Neural progenitor cell (in vitro differentiated cells): Measurements from ENCODE around the gene DLG2. TPM values are rescaled to one million over a fixed set of nuclear protein-coding genes. Genes with fewer than 3 reads are reported as not detected.

ENCODE experiments used
- DNase-seq: peaks from one replicate; pipeline ENCODE4 v3.0.0-alpha.2; 2016; ENCODE audit warnings: low spot score
- H2AFZ ChIP-seq: fragments of 200-600 bp; sonication (generic); replicated peaks from 2 replicates; pipeline ENCODE4 v1.6.1; 2016; ENCODE audit warnings: antibody characterized with exemption
- H3F3A ChIP-seq: fragments of 200-600 bp; sonication (generic); 2 replicates; pipeline ENCODE4 v1.6.1; 2016; ENCODE audit warnings: antibody characterized with exemption, low read depth
- H3K27ac ChIP-seq: fragments of 200-600 bp; sonication (generic); 2 replicates; pipeline ENCODE4 v1.5.1; 2016; ENCODE audit warnings: mild to moderate bottlenecking
- H3K27me3 ChIP-seq: fragments of 200-600 bp; sonication (generic); 2 replicates; pipeline ENCODE4 v1.6.1; 2016; ENCODE audit warnings: mild to moderate bottlenecking, moderate library complexity
- H3K36me3 ChIP-seq: fragments of 200-600 bp; sonication (generic); 2 replicates; pipeline ENCODE4 v1.5.1; 2016
- H3K4me1 ChIP-seq: fragments of 200-600 bp; sonication (generic); 2 replicates; pipeline ENCODE4 v1.6.1; 2016; ENCODE audit warnings: mixed run types
- H3K4me2 ChIP-seq: fragments of 200-600 bp; sonication (generic); 2 replicates; pipeline ENCODE4 v1.6.1; 2016
- H3K4me3 ChIP-seq: fragments of 200-600 bp; sonication (generic); 2 replicates; pipeline ENCODE4 v1.5.1; 2016
- H3K79me2 ChIP-seq: fragments of 200-600 bp; sonication (generic); 2 replicates; pipeline ENCODE4 v1.6.1; 2016; ENCODE audit warnings: low read depth
- H3K9ac ChIP-seq: fragments of 200-600 bp; sonication (generic); 2 replicates; pipeline ENCODE4 v1.6.1; 2016
- H3K9me3 ChIP-seq: fragments of 200-600 bp; sonication (generic); 2 replicates; pipeline ENCODE4 v1.5.1; 2016; ENCODE audit warnings: low read depth
- H4K20me1 ChIP-seq: fragments of 200-600 bp; sonication (generic); 2 replicates; pipeline ENCODE4 v1.6.1; 2016; ENCODE audit warnings: low read depth
- H3K27ac Mint-ChIP-seq: 3 replicates; pipeline ENCODE4 v1.8.0; 2021; ENCODE audit warnings: mixed read lengths
- H3K27me3 Mint-ChIP-seq: 2 replicates; pipeline ENCODE4 v1.8.0; 2022; ENCODE audit warnings: low read depth, mild to moderate bottlenecking, inconsistent platforms, moderate library complexity, mixed read lengths; ENCODE audit not compliant: insufficient read depth
- H3K36me3 Mint-ChIP-seq: 3 replicates; pipeline ENCODE4 v1.8.0; 2021; ENCODE audit warnings: mixed read lengths
- H3K4me1 Mint-ChIP-seq: 3 replicates; pipeline ENCODE4 v1.8.0; 2021; ENCODE audit warnings: mixed read lengths
- H3K4me3 Mint-ChIP-seq: 3 replicates; pipeline ENCODE4 v1.8.0; 2021; ENCODE audit warnings: mild to moderate bottlenecking, moderate library complexity, mixed read lengths
- H3K9me3 Mint-ChIP-seq: 3 replicates; pipeline ENCODE4 v1.8.0; 2020; ENCODE audit warnings: mixed read lengths
- EZH2 ChIP-seq: fragments of 200-600 bp; sonication (generic); IDR thresholded peaks from 2 replicates; pipeline ENCODE4 v1.6.1; 2017; ENCODE audit warnings: antibody characterized with exemption, mild to moderate bottlenecking, moderate library complexity
- EZH2phosphoT487 ChIP-seq: fragments of 200-600 bp; sonication (generic); IDR thresholded peaks from 2 replicates; pipeline ENCODE4 v1.6.1; 2017; ENCODE audit warnings: antibody characterized with exemption
- total RNA-seq: library from RNA; depleted of rRNA; stranded (reverse); fragments of >200 nt; gene quantifications from 2 replicates; pipeline ENCODE4 v1.2.3, GENCODE V29; 2015; ENCODE audit warnings: low replicate concordance
- TF ChIP-seq, protein P1 (sequence below): fragments of 200-600 bp; sonication (generic); IDR thresholded peaks from 2 replicates; pipeline ENCODE4 v1.5.1; 2017; ENCODE audit warnings: antibody characterized with exemption, mild to moderate bottlenecking

DLG2 gene
- total RNA-seq, 1 donor from 2014 or later, result 7.5 TPM

DNA sequence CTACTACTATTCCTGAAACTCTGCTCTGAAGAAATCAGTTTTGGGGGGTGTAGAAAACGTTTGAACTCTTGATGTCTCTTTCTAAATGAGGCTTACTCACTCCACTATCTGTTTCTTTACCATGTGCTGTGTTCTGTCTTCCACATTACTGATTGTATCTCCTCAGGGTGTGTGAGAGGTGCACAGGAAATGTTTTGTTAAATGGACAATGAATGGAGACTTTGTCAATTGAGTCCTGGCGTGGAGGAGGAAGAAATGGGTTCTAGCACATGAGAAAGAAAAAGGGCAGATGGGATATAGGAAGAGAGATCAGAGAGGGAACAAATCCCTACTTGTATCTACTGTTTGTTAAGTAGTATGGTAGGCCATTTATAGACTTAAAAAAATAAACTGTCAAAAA lies 1763.9 kb downstream of the DLG2 start:
- Histone ChIP-seq H4K20me1 (no peaks in the 10 kb centered on the region), H3K4me1 (no peaks in the 10 kb centered on the region), H3K27me3 (no peaks in the 10 kb centered on the region), H3K9me3 (no peaks in the 10 kb centered on the region), H3K79me2 (no peaks in the 10 kb centered on the region), H3K9ac (no peak overlapping the region), H3K36me3 (no peaks in the 10 kb centered on the region), H3K4me3 (no peak overlapping the region), H3K4me2 (no peak overlapping the region), H3F3A (no peaks in the 10 kb centered on the region), H3K27ac (no peak overlapping the region), H2AFZ (no peak overlapping the region)
- TF ChIP-seq, protein P1, sequence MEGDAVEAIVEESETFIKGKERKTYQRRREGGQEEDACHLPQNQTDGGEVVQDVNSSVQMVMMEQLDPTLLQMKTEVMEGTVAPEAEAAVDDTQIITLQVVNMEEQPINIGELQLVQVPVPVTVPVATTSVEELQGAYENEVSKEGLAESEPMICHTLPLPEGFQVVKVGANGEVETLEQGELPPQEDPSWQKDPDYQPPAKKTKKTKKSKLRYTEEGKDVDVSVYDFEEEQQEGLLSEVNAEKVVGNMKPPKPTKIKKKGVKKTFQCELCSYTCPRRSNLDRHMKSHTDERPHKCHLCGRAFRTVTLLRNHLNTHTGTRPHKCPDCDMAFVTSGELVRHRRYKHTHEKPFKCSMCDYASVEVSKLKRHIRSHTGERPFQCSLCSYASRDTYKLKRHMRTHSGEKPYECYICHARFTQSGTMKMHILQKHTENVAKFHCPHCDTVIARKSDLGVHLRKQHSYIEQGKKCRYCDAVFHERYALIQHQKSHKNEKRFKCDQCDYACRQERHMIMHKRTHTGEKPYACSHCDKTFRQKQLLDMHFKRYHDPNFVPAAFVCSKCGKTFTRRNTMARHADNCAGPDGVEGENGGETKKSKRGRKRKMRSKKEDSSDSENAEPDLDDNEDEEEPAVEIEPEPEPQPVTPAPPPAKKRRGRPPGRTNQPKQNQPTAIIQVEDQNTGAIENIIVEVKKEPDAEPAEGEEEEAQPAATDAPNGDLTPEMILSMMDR, result no peak
- TF ChIP-seq EZH2 (no peak), EZH2phosphoT487 (no peak)
- H3K4me3 Mint-ChIP-seq, result no peak overlapping the region
- H3K36me3 Mint-ChIP-seq, result no peaks in the 10 kb centered on the region
- peaks cover 11% of the 10 kb centered on the region for H3K9me3 Mint-ChIP-seq
- H3K4me1 Mint-ChIP-seq, result no peaks in the 10 kb centered on the region
- no peak overlapping the region for H3K27ac Mint-ChIP-seq
- H3K27me3 Mint-ChIP-seq, result peaks cover 4% of the 10 kb centered on the region
- DNase-seq, result no peak

DNA sequence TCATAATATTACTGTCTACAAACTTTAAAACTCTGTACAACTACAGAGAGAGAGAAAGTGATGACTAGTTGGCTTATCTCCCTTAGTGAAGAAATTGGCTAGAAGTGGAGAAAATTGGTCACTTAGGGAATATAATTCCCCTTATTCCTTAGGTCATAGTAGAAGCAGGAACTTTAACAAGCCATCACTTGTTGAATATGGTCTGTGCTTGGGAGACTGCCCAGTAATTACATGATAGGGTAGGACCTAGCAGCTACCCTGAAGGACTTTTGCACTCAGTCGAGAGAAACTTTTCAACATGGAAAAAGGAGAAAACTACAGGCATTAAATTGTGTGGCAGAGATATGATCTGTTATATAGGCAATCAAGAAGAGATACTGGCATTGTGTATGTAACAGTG lies 1764.5 kb downstream of the DLG2 start:
- Histone ChIP-seq H2AFZ (no peak overlapping the region), H3F3A (no peaks in the 10 kb centered on the region), H3K9ac (no peak overlapping the region), H3K4me1 (no peaks in the 10 kb centered on the region), H3K36me3 (no peaks in the 10 kb centered on the region), H3K27me3 (no peaks in the 10 kb centered on the region), H3K4me2 (no peak overlapping the region), H3K9me3 (no peaks in the 10 kb centered on the region), H3K4me3 (no peak overlapping the region), H3K27ac (no peak overlapping the region), H4K20me1 (no peaks in the 10 kb centered on the region), H3K79me2 (no peaks in the 10 kb centered on the region)
- no peaks in the 10 kb centered on the region for H3K4me1 Mint-ChIP-seq
- TF ChIP-seq EZH2phosphoT487 (no peak), EZH2 (no peak)
- TF ChIP-seq, protein P1, result no peak
- H3K4me3 Mint-ChIP-seq, result no peak overlapping the region
- no peaks in the 10 kb centered on the region for H3K36me3 Mint-ChIP-seq
- H3K27ac Mint-ChIP-seq, result no peak overlapping the region
- peaks cover 15% of the 10 kb centered on the region for H3K9me3 Mint-ChIP-seq
- DNase-seq, result no peak
- peaks cover 5% of the 10 kb centered on the region for H3K27me3 Mint-ChIP-seq

DNA sequence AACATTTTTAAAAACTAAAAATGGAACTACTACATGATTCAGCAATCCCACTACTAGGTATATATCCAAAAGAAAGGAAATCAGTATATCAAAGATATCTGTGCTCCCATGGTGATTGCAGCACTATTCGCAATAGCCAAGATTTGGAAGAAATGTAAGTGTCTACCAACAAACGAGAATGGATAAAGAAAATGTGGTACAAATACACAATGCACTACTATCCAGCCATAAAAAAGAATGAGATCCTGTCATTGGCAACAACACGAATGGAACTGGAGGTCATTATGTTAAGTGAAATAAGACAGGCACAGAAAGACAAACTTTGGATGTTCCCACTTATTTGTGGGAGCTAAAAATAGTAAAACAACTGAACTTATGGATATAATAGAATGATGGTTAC lies 1765.1 kb downstream of the DLG2 start:
- no peaks in the 10 kb centered on the region for H3K27me3 ChIP-seq
- H3K4me3 ChIP-seq, result no peak overlapping the region
- Mint-ChIP-seq H3K4me1 (no peaks in the 10 kb centered on the region), H3K36me3 (no peaks in the 10 kb centered on the region), H3K27me3 (peaks cover 6% of the 10 kb centered on the region), H3K4me3 (no peak overlapping the region), H3K9me3 (peaks cover 20% of the 10 kb centered on the region), H3K27ac (no peak overlapping the region)
- DNase-seq, result no peak
- H3K4me1 ChIP-seq, result no peaks in the 10 kb centered on the region
- no peaks in the 10 kb centered on the region for H4K20me1 ChIP-seq
- no peaks in the 10 kb centered on the region for H3K9me3 ChIP-seq
- TF ChIP-seq EZH2, result no peak
- H3K36me3 ChIP-seq, result no peaks in the 10 kb centered on the region
- no peak overlapping the region for H3K9ac ChIP-seq
- H3K79me2 ChIP-seq, result no peaks in the 10 kb centered on the region
- no peak overlapping the region for H3K27ac ChIP-seq
- H3K4me2 ChIP-seq, result no peak overlapping the region
- H2AFZ ChIP-seq, result no peak overlapping the region
- no peaks in the 10 kb centered on the region for H3F3A ChIP-seq

DNA sequence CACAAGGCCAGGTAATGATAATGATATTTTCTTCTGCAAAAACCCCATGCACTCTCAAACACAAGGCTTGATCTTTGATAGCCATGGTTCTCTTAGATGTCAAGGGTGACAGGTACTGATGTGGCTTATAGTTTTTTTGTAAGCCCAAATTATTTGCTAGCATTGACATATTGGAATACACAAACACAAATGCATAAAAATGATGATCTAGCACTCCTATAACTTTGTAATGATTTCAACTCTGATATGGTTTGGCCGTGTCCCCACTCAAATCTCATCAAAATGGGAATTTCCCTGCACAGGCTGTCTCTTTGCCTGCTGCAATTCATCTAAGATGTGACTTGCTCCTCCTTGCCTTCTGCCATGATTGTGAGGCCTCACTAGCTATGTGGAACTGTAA lies 1768.5 kb downstream of the DLG2 start:
- Histone ChIP-seq H3K27ac (no peak overlapping the region), H3K27me3 (no peaks in the 10 kb centered on the region), H3K4me1 (no peaks in the 10 kb centered on the region), H3K79me2 (no peaks in the 10 kb centered on the region), H3K4me2 (no peak overlapping the region), H2AFZ (no peak overlapping the region), H3K9ac (no peak overlapping the region), H3F3A (no peaks in the 10 kb centered on the region), H3K9me3 (no peaks in the 10 kb centered on the region), H4K20me1 (no peaks in the 10 kb centered on the region), H3K36me3 (no peaks in the 10 kb centered on the region), H3K4me3 (no peak overlapping the region)
- no peak for DNase-seq
- TF ChIP-seq EZH2 (no peak), EZH2phosphoT487 (no peak)
- TF ChIP-seq, protein P1, result no peak
- Mint-ChIP-seq H3K4me3 (no peak overlapping the region), H3K9me3 (peaks cover 25% of the 10 kb centered on the region), H3K27ac (no peak overlapping the region), H3K27me3 (peaks cover 2% of the 10 kb centered on the region), H3K4me1 (no peaks in the 10 kb centered on the region), H3K36me3 (no peaks in the 10 kb centered on the region)
